HG02840 (cell line): ENCODE data around the gene NDUFA11.
"Not testable (repeated sequence)": the region's sequence is repeated elsewhere in the genome, so short reads cannot be mapped to it uniquely, and the experiment has no call there.

Experiments used
- ATAC-seq: cut with Tn5 transposase; IDR thresholded peaks from one replicate; pipeline ENCODE4 v1.9.1; 2021; ENCODE audit warnings: mild to moderate bottlenecking, moderate library complexity, moderate number of reproducible peaks; ENCODE audit not compliant: unreplicated experiment, low FRiP score

Gene NDUFA11

GRCh38 chr19:5864725-5865486 lies 38.7 kb downstream of the NDUFA11 start:
- no peak for ATAC-seq

- no peak for ATAC-seq
These were observed 39.4 kb downstream of the NDUFA11 start for GRCh38 chr19:5864013-5864720.

DNA sequence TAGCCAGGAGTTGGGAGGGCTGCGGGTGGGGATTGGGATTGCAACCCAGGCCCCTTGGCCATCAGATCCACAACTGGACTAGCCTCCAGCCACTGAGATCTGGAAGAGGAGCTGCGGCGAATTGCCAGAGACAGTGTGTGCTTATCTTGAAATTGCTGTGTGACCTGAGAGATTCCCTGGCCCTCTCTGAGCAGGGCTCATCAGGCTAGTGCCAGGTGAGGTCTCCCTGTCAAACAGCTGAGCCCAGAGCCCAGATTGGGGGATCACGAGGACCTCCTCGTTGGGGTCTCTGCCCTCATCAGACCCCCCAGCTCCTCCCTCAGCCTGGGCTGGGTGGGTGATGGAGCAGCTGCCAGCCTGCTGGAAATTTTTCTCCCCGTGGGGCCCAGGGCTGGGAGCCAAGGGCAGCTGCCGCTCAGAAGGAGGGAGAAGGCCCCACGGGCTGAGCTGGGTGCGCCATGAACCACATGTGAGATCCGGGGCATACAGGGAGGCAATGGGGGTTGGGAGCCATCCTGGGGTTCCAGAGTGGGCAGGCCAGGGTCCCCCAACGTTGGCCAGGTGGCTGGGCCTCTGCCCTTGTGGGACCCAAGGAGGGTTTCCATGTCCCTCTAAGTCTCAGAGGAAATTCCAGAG lies 40.4 kb downstream of the NDUFA11 start:
- ATAC-seq: no peak

DNA sequence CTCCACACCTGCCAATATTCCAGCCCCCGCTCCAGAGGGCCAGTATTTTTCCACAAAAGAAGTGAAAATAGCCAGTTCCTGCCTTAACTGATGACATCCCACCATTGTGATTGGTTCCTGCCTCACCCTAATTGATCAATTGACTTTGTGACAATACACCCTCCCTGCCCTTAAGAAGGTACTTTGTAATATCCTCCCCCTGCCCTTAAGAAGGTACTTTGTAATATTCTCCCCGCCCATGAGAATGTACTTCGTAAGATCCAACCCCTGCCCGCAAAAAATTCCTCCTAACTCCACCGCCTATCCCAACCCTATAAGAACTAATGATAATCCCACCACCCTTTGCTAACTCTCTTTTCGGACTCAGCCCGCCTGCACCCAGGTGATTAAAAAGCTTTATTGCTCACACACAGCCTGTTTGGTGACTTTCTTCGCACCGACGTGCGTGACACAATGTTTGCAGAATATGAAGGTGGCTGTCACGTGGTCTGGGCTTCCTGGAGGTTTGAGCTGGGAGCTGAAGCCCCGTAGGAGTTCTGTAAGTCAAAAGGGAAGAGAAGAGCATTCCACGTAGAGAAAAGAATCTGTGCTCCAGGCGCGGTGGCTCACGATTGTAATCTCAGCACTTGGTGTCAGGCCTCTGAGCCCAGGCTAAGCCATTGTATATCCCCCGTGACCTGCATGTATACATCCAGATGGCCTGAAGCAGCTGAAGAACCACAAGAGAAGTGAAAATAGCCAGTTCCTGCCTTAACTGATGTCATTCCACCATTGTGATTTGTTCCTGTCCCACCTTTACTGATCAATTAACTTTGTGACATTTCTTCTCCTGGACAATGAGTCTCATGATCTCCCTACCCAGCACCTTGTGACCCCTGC lies 46.1 kb downstream of the NDUFA11 start:
- ATAC-seq: no peak

GRCh38 chr19:5855151-5855550 lies 48.4 kb downstream of the NDUFA11 start:
- ATAC-seq: not testable (repeated sequence)

GRCh38 chr19:5854121-5854520 lies 49.5 kb downstream of the NDUFA11 start:
- ATAC-seq: not testable (repeated sequence)

GRCh38 chr19:5851302-5851701 lies 52.3 kb downstream of the NDUFA11 start, which contains the start of gene FUT3:
FUT3 (minus strand) TSS chr19:5851449.
- ATAC-seq: no peak

DNA sequence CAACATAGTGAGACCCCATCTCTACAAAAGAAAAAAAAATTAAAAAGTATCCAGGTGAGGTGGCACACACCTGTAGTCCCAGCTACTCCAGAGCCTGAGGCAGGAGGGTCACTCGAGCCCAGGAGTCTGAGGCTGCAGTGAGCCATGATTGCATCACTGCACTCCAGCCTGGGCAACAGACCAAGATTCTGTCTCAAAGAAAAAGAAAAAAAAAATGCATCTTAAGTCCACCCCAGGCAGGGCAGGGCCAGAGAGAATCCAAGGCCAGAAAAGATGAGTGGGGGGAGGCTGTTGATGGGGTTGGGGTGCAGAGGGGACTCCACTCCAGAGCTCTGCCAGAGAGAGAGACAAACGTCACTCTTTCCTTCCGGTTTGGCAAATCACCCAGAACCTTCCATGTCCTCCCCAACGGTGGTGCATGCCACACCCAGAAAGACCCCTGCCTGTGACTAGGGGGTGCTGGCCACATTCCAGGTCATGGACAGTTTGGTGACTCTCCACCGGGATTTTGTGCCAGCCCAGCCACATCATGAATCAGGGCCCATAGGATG lies 52.8 kb downstream of the NDUFA11 start:
- ATAC-seq: no peak

GRCh38 chr19:5850189-5850588 lies 53.4 kb downstream of the NDUFA11 start:
- no peak for ATAC-seq

DNA sequence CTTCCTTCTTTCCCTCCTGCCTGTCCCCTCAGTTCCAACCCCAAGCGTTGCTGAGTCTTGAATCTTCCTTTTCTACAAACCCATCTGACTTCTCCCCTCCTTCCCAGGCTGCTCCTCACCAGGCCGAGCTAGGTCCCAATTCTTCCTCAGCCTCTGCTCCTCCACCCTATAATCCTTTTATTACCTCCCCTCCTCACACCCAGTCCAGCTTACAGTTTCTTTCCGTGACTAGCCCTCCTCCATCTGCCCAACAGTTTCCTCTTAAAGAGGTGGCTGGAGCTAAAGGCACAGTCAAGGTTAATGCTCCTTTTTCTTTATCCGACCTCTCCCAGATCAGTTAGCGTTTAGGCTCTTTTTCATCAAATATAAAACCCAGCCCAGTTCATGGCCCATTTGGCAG lies 55.0 kb downstream of the NDUFA11 start:
- not testable (repeated sequence) for ATAC-seq

GRCh38 chr19:5847846-5848245 lies 55.7 kb downstream of the NDUFA11 start:
- not testable (repeated sequence) for ATAC-seq
